ENCODE measurements around the gene CNP. TPM values are rescaled to one million over a fixed set of nuclear protein-coding genes. Genes with fewer than 3 reads are reported as not detected.
A peak's percentile ranks its signal among the peaks of the same experiment; 100 is the strongest.

The CNP gene
- total RNA-seq, 4 donors from 2014 or later: 32.6 to 133 (median 54.2) TPM

- in situ Hi-C loops (cut with MboI; ENCODE audit: low pct_ligation_motif_present in 1 of 4, low pct_unique_long_range_greater_than_20kb in 1 of 4, low sequenced_read_pairs in 3 of 4): no loop called here
- WGBS, 2 donors (ENCODE audit: low coverage in 1 of 2): 84% methylated on average over 3 of the region's 3 CpGs; no CpG with 5 or more reads in 1 of the 2 donors
- no peak for DNase-seq
- peaks cover 0 to 60% (median 22%) of the 10 kb centered on the region in 4 donors for H3K36me3 ChIP-seq
- intact Hi-C loops (cut with DNase I; ENCODE audit: low total_unique reads): no loop called here
- no peak overlapping the region for H3K27ac ChIP-seq
- no peaks in the 10 kb centered on the region for H3K9me3 ChIP-seq
- peaks cover 3 to 27% (median 9%) of the 10 kb centered on the region in 4 donors for H3K4me1 ChIP-seq
- H3K27me3 ChIP-seq: no peaks in the 10 kb centered on the region
- TF ChIP-seq CTCF (IDR thresholded peaks at IDR 0.05) (no peak), EP300 (IDR thresholded peaks at IDR 0.05; ENCODE audit: low read depth) (no peak), POLR2AphosphoS5 (IDR thresholded peaks at IDR 0.05) (no peak), POLR2A (IDR thresholded peaks at IDR 0.05) (no peak)
- H3K4me3 ChIP-seq: no peak overlapping the region
Measured at GRCh38 chr17:41987642-41988041, 21.0 kb downstream of the CNP start.

GRCh38 chr17:41988418-41988817 lies 21.8 kb downstream of the CNP start:
- in situ Hi-C loops (cut with MboI; ENCODE audit: low pct_ligation_motif_present in 1 of 4, low pct_unique_long_range_greater_than_20kb in 1 of 4, low sequenced_read_pairs in 3 of 4) (no loop called here), intact Hi-C loops (cut with DNase I; ENCODE audit: low total_unique reads) (no loop called here)
- Histone ChIP-seq H3K9me3 (no peaks in the 10 kb centered on the region), H3K36me3 (peaks cover 0 to 62% (median 23%) of the 10 kb centered on the region in 4 donors), H3K4me3 (no peak overlapping the region), H3K4me1 (peaks cover 3 to 27% (median 9%) of the 10 kb centered on the region in 4 donors), H3K27ac (no peak overlapping the region), H3K27me3 (no peaks in the 10 kb centered on the region)
- 95 to 100% methylated on average over 2 of the region's 2 CpGs for WGBS, 2 donors (ENCODE audit: low coverage in 1 of 2)
- no peak for DNase-seq
- TF ChIP-seq POLR2A (IDR thresholded peaks at IDR 0.05) (no peak), POLR2AphosphoS5 (IDR thresholded peaks at IDR 0.05) (no peak), EP300 (IDR thresholded peaks at IDR 0.05; ENCODE audit: low read depth) (no peak), CTCF (IDR thresholded peaks at IDR 0.05) (no peak)

GRCh38 chr17:41989702-41990419 lies 23.3 kb downstream of the CNP start:
- 66 to 78% methylated on average over 3 to 5 of the region's 5 CpGs for WGBS, 2 donors (ENCODE audit: low coverage in 1 of 2)
- TF ChIP-seq POLR2AphosphoS5 (IDR thresholded peaks at IDR 0.05): no peak
- TF ChIP-seq EP300 (IDR thresholded peaks at IDR 0.05; ENCODE audit: low read depth): no peak
- no peak for TF ChIP-seq CTCF (IDR thresholded peaks at IDR 0.05)
- TF ChIP-seq POLR2A (IDR thresholded peaks at IDR 0.05): no peak
- in situ Hi-C loops (cut with MboI; ENCODE audit: low pct_ligation_motif_present in 1 of 4, low pct_unique_long_range_greater_than_20kb in 1 of 4, low sequenced_read_pairs in 3 of 4) (no loop called here), intact Hi-C loops (cut with DNase I; ENCODE audit: low total_unique reads) (no loop called here)
- Histone ChIP-seq H3K27ac (peak overlapping the region; percentile 18 to 62 (median 51)), H3K27me3 (no peaks in the 10 kb centered on the region), H3K36me3 (peaks cover 0 to 61% (median 24%) of the 10 kb centered on the region in 4 donors), H3K4me3 (no peak overlapping the region), H3K9me3 (no peaks in the 10 kb centered on the region), H3K4me1 (peaks cover 3 to 27% (median 9%) of the 10 kb centered on the region in 4 donors)
- DNase-seq: no peak

GRCh38 chr17:41992576-41992975 lies 26.0 kb downstream of the CNP start:
- H3K27me3 ChIP-seq: no peaks in the 10 kb centered on the region
- WGBS, 2 donors (ENCODE audit: low coverage in 1 of 2): 58 to 88% methylated on average over 3 of the region's 3 CpGs
- peaks cover 0 to 61% (median 29%) of the 10 kb centered on the region in 4 donors for H3K36me3 ChIP-seq
- intact Hi-C loops (cut with DNase I; ENCODE audit: low total_unique reads) (no loop called here), in situ Hi-C loops (cut with MboI; ENCODE audit: low pct_ligation_motif_present in 1 of 4, low pct_unique_long_range_greater_than_20kb in 1 of 4, low sequenced_read_pairs in 3 of 4) (no loop called here)
- H3K4me3 ChIP-seq: no peak overlapping the region
- peak overlapping the region in 2 of 4 donors; percentile 4 to 9 for H3K27ac ChIP-seq
- DNase-seq: no peak
- TF ChIP-seq POLR2AphosphoS5 (IDR thresholded peaks at IDR 0.05) (no peak), CTCF (IDR thresholded peaks at IDR 0.05) (no peak), EP300 (IDR thresholded peaks at IDR 0.05; ENCODE audit: low read depth) (no peak), POLR2A (IDR thresholded peaks at IDR 0.05) (no peak)
- no peaks in the 10 kb centered on the region for H3K9me3 ChIP-seq
- H3K4me1 ChIP-seq: peaks cover 3 to 27% (median 9%) of the 10 kb centered on the region in 4 donors
